ENCODE results near the gene LRRTM3. TPM values are rescaled to one million over a fixed set of nuclear protein-coding genes. Genes with fewer than 3 reads are reported as not detected.

LRRTM3 gene
- total RNA-seq, 2 experiments from 2014 or later, result not detected

- DNase-seq, result no peak
- intact Hi-C loops (cut with DNase I, micrococcal nuclease), result no loop called here
- Mint-ChIP-seq H3K4me3 (no peak overlapping the region), H3K9me3 (ENCODE audit: low read depth) (no peaks in the 10 kb centered on the region), H3K4me1 (no peaks in the 10 kb centered on the region), H3K27me3 (no peaks in the 10 kb centered on the region), H3K27ac (no peak overlapping the region), H3K36me3 (ENCODE audit: low read depth) (no peaks in the 10 kb centered on the region)
- POLR2A ChIA-PET, result no interaction called here
- no peak for ATAC-seq
- CTCF ChIA-PET, result no interaction called here
Measured at GRCh38 chr10:67088036-67088435, 162.2 kb downstream of the LRRTM3 start.

GRCh38 chr10:67095531-67095930 lies 169.7 kb downstream of the LRRTM3 start:
- Mint-ChIP-seq H3K9me3 (ENCODE audit: low read depth) (no peaks in the 10 kb centered on the region), H3K27ac (no peak overlapping the region), H3K4me1 (no peaks in the 10 kb centered on the region), H3K36me3 (ENCODE audit: low read depth) (no peaks in the 10 kb centered on the region), H3K27me3 (no peaks in the 10 kb centered on the region), H3K4me3 (no peak overlapping the region)
- ATAC-seq, result no peak
- CTCF ChIA-PET, result no interaction called here
- intact Hi-C loops (cut with DNase I, micrococcal nuclease), result no loop called here
- POLR2A ChIA-PET, result no interaction called here
- no peak for DNase-seq

GRCh38 chr10:67098461-67098860 lies 172.6 kb downstream of the LRRTM3 start:
- ChIA-PET POLR2A (no interaction called here), CTCF (no interaction called here)
- Mint-ChIP-seq H3K27ac (no peak overlapping the region), H3K4me3 (no peak overlapping the region), H3K36me3 (ENCODE audit: low read depth) (no peaks in the 10 kb centered on the region), H3K9me3 (ENCODE audit: low read depth) (no peaks in the 10 kb centered on the region), H3K27me3 (no peaks in the 10 kb centered on the region), H3K4me1 (no peaks in the 10 kb centered on the region)
- DNase-seq (no peak), ATAC-seq (no peak)
- intact Hi-C loops (cut with DNase I, micrococcal nuclease), result no loop called here

DNA sequence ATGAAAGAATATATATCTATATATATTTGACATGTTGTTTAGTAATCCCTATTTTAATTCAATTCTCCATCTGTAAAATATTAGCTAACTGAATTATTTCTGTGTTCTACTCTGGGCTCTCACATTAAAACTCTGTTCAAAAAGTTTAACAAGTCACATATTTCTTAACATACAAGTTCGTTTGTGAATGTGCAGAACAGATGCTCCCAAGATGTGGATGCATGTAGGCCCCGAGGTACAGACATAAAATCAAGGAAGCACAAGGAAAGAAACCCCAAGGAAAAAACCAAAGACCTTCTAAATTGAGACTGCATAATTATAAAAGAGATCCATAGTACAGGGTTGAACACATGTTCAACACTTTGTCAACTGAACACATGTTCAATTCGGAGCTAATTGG lies 175.1 kb downstream of the LRRTM3 start:
- Mint-ChIP-seq H3K4me1 (no peaks in the 10 kb centered on the region), H3K27ac (no peak overlapping the region), H3K27me3 (no peaks in the 10 kb centered on the region), H3K36me3 (ENCODE audit: low read depth) (no peaks in the 10 kb centered on the region), H3K9me3 (ENCODE audit: low read depth) (no peaks in the 10 kb centered on the region), H3K4me3 (no peak overlapping the region)
- DNase-seq (no peak), ATAC-seq (no peak)
- POLR2A ChIA-PET, result no interaction called here
- CTCF ChIA-PET, result interaction anchor here (0.6 kb wide), 1 partner anchor 1507 kb away, joined by 3 read pairs; no protein-coding TSS in a partner anchor
- intact Hi-C loops (cut with DNase I, micrococcal nuclease), result no loop called here

GRCh38 chr10:67107670-67108069 lies 181.8 kb downstream of the LRRTM3 start:
- ChIA-PET CTCF (no interaction called here), POLR2A (no interaction called here)
- no peak for DNase-seq
- intact Hi-C loops (cut with DNase I, micrococcal nuclease), result no loop called here
- Mint-ChIP-seq H3K27me3 (no peaks in the 10 kb centered on the region), H3K9me3 (ENCODE audit: low read depth) (no peaks in the 10 kb centered on the region), H3K4me3 (no peak overlapping the region), H3K4me1 (no peaks in the 10 kb centered on the region), H3K27ac (no peak overlapping the region), H3K36me3 (ENCODE audit: low read depth) (no peaks in the 10 kb centered on the region)
- no peak for ATAC-seq

GRCh38 chr10:67110286-67110685 lies 184.4 kb downstream of the LRRTM3 start:
- H3K36me3 Mint-ChIP-seq (ENCODE audit: low read depth), result no peaks in the 10 kb centered on the region
- DNase-seq, result no peak
- CTCF ChIA-PET, result no interaction called here
- no peaks in the 10 kb centered on the region for H3K9me3 Mint-ChIP-seq (ENCODE audit: low read depth)
- ATAC-seq, result no peak
- intact Hi-C loops (cut with DNase I, micrococcal nuclease), result no loop called here
- no peaks in the 10 kb centered on the region for H3K4me1 Mint-ChIP-seq
- POLR2A ChIA-PET, result interaction anchor here (0.5 kb wide), 1 partner anchor 388 kb away, joined by 3 read pairs; no protein-coding TSS in a partner anchor
- no peak overlapping the region for H3K4me3 Mint-ChIP-seq
- no peak overlapping the region for H3K27ac Mint-ChIP-seq
- no peaks in the 10 kb centered on the region for H3K27me3 Mint-ChIP-seq

DNA sequence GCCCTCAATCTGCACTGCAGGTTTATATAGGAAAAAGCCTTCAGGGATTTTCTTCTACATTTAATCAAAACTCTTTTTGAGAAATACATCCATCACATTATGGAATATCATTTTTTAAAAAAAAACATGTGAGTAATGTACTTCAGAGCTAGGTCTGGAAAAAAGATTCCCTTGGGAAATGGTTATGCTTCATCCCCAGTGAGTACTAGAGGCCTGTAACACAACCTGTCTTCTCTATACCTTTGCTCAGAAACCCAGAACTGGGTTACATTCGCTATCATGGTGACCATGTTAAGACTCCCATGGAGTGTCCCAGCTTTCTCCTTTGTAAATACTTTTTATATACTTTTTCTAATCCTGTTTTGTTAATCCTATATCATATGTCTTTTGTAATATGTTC lies 186.9 kb downstream of the LRRTM3 start:
- DNase-seq (no peak), ATAC-seq (no peak)
- Mint-ChIP-seq H3K4me1 (no peaks in the 10 kb centered on the region), H3K9me3 (ENCODE audit: low read depth) (no peaks in the 10 kb centered on the region), H3K27me3 (no peaks in the 10 kb centered on the region), H3K4me3 (no peak overlapping the region), H3K36me3 (ENCODE audit: low read depth) (no peaks in the 10 kb centered on the region), H3K27ac (no peak overlapping the region)
- intact Hi-C loops (cut with DNase I, micrococcal nuclease), result no loop called here
- CTCF ChIA-PET, result no interaction called here
- POLR2A ChIA-PET, result no interaction called here

DNA sequence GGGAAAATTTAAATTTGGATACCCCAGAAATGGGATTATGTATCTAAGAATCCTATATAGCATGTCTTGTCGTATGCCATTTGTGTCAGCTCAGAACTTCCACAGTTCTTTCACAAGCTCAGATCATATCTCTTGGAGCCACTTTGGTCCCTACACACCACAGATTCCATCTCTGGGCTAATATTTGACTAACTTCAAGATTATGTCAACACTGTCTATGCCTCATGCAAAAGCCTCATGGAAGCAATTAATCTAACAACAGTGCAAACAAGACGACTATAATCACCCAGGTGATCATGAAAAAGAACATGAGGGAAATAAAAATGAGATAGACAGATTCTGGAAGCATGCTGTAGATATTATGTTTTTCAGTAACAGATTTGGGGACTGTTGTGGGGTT lies 189.1 kb downstream of the LRRTM3 start:
- H3K27me3 Mint-ChIP-seq, result no peaks in the 10 kb centered on the region
- no peaks in the 10 kb centered on the region for H3K36me3 Mint-ChIP-seq (ENCODE audit: low read depth)
- H3K9me3 Mint-ChIP-seq (ENCODE audit: low read depth), result no peaks in the 10 kb centered on the region
- H3K4me3 Mint-ChIP-seq, result no peak overlapping the region
- H3K4me1 Mint-ChIP-seq, result no peaks in the 10 kb centered on the region
- DNase-seq, result no peak
- no peak overlapping the region for H3K27ac Mint-ChIP-seq
- intact Hi-C loops (cut with DNase I, micrococcal nuclease), result no loop called here
- ATAC-seq, result no peak
- ChIA-PET CTCF (no interaction called here), POLR2A (no interaction called here)

DNA sequence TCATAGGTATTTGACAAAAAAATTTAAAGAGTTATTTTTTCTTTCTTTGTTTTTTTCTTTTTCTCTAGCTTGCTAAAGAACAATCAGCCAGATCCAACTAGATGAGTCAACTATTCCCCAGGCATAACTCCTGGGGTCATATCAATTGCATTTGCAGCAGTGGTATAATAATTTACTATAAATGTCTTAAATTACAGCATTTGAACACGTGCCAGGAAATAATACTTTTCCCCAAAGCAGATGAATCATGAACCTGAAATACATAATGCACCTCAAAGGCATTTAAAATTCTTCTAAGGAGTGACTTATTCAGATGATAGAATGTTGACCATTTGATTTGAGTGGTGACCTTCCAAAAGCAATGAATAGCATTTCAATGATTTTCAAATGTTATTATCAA lies 190.1 kb downstream of the LRRTM3 start:
- H3K4me3 Mint-ChIP-seq, result no peak overlapping the region
- no peak for DNase-seq
- intact Hi-C loops (cut with DNase I, micrococcal nuclease), result no loop called here
- ChIA-PET CTCF (no interaction called here), POLR2A (no interaction called here)
- no peaks in the 10 kb centered on the region for H3K27me3 Mint-ChIP-seq
- H3K36me3 Mint-ChIP-seq (ENCODE audit: low read depth), result no peaks in the 10 kb centered on the region
- ATAC-seq, result no peak
- H3K27ac Mint-ChIP-seq, result no peak overlapping the region
- H3K4me1 Mint-ChIP-seq, result no peaks in the 10 kb centered on the region
- no peaks in the 10 kb centered on the region for H3K9me3 Mint-ChIP-seq (ENCODE audit: low read depth)

GRCh38 chr10:67119651-67120050 lies 193.8 kb downstream of the LRRTM3 start:
- ChIA-PET POLR2A (no interaction called here), CTCF (interaction anchor here (0.6 kb wide), 1 partner anchor 751 kb away, joined by 4 read pairs; no protein-coding TSS in a partner anchor)
- no peaks in the 10 kb centered on the region for H3K4me1 Mint-ChIP-seq
- no peaks in the 10 kb centered on the region for H3K9me3 Mint-ChIP-seq (ENCODE audit: low read depth)
- H3K27ac Mint-ChIP-seq, result no peak overlapping the region
- intact Hi-C loops (cut with DNase I, micrococcal nuclease), result no loop called here
- H3K36me3 Mint-ChIP-seq (ENCODE audit: low read depth), result no peaks in the 10 kb centered on the region
- ATAC-seq, result no peak
- no peak overlapping the region for H3K4me3 Mint-ChIP-seq
- no peak for DNase-seq
- H3K27me3 Mint-ChIP-seq, result no peaks in the 10 kb centered on the region

DNA sequence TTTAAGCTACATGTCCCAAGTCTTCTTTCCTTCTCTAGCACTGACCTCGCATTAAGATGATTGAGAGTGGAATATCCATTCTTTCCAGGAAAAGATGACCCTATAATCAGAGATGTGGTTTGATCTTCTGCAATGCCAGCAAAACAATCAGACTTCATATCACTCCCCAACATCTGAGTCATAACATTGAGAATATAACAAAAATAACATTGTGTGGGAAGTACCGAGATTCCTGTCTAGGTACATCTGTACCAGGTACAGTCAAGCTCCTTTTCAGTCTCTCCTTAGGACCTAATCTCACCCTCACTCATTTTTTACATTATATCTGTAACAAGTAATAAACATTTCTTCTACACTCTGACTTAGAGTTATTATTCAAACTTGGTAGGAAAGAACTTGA lies 201.6 kb downstream of the LRRTM3 start:
- Mint-ChIP-seq H3K27ac (no peak overlapping the region), H3K9me3 (ENCODE audit: low read depth) (no peaks in the 10 kb centered on the region), H3K36me3 (ENCODE audit: low read depth) (no peaks in the 10 kb centered on the region), H3K4me1 (no peaks in the 10 kb centered on the region), H3K4me3 (no peak overlapping the region), H3K27me3 (no peaks in the 10 kb centered on the region)
- POLR2A ChIA-PET, result no interaction called here
- DNase-seq (no peak), ATAC-seq (no peak)
- CTCF ChIA-PET, result no interaction called here
- intact Hi-C loops (cut with DNase I, micrococcal nuclease), result no loop called here

DNA sequence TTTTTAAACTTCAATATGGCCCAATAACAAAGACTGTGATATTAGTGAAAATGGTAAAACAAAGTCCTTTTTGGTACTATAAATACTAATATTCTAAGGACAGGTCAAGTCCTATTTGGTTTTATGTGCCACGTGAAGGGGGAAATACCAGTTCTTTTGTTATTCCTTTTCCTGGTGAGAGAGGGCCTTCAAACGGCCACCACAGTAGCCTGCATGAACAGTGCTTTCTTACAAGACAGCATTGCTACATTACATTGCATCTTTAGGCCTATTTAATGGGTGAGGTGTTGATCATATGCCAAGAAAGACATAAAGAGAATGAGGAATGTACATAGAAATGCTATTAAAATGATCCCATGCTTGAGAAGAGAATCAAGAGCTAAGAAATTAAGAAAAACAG lies 214.8 kb downstream of the LRRTM3 start:
- CTCF ChIA-PET, result no interaction called here
- DNase-seq, result no peak
- H3K9me3 Mint-ChIP-seq (ENCODE audit: low read depth), result no peaks in the 10 kb centered on the region
- POLR2A ChIA-PET, result no interaction called here
- no peaks in the 10 kb centered on the region for H3K4me1 Mint-ChIP-seq
- no peak for ATAC-seq
- intact Hi-C loops (cut with DNase I, micrococcal nuclease), result no loop called here
- H3K27me3 Mint-ChIP-seq, result no peaks in the 10 kb centered on the region
- H3K27ac Mint-ChIP-seq, result no peak overlapping the region
- H3K36me3 Mint-ChIP-seq (ENCODE audit: low read depth), result no peaks in the 10 kb centered on the region
- no peak overlapping the region for H3K4me3 Mint-ChIP-seq

DNA sequence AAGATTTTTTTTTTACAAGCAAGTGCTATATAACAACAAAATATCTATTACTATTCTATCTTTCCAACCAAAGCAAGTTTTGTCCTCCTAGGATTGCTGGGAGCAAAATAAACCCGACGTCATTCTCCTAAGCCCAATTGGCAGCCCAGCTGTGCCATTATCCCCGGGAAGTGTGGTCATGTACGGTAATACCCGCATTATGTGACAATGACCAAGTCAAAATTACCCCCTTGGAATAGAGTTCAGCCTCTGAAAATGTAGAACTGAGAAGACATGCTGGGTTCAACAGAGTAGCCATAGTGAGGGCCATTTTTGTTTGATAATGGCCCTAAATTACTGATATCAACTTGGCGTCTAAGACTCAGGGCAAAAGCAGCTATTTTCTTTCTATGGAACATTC lies 215.5 kb downstream of the LRRTM3 start:
- Mint-ChIP-seq H3K9me3 (ENCODE audit: low read depth) (no peaks in the 10 kb centered on the region), H3K27ac (no peak overlapping the region), H3K4me3 (no peak overlapping the region), H3K36me3 (ENCODE audit: low read depth) (no peaks in the 10 kb centered on the region), H3K4me1 (no peaks in the 10 kb centered on the region), H3K27me3 (no peaks in the 10 kb centered on the region)
- intact Hi-C loops (cut with DNase I, micrococcal nuclease), result no loop called here
- ATAC-seq, result no peak
- ChIA-PET POLR2A (no interaction called here), CTCF (interaction anchor here (0.6 kb wide), 1 partner anchor 37 kb away, joined by 4 read pairs; no protein-coding TSS in a partner anchor)
- DNase-seq, result no peak
